ENCODE results near the gene DOK6.

DNA sequence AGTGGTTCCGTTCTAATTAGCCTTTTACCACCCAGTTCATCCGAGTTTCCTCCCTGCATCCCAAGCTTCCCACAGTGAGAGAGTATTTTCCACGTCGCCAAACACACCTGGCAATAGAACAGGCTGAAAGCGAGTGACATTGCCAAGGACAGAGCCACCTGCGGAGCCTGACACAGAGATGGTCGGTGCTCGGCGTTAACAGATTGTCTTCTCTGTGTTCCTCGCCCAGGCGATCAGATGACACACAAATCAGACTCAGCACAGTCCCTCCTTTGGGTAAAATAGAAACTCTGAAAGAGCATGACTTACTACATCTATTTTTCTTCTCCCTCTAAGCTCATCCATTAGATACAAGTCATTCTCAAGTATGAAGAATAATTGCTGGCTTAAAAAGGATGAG is 439.3 kb downstream of the DOK6 start:
- TF ChIP-seq ZNF629 (CRISPR knock-in tag; conservative IDR thresholded peaks at IDR 0.05) (no peak), ZNF660 (CRISPR knock-in tag; IDR thresholded peaks at IDR 0.05; ENCODE audit: borderline replicate concordance, low read depth) (no peak), ZNF253 (CRISPR knock-in tag; IDR thresholded peaks at IDR 0.05; ENCODE audit: borderline replicate concordance) (no peak), FOXK2 (IDR thresholded peaks at IDR 0.05) (no peak), ZNF18 (CRISPR knock-in tag; IDR thresholded peaks at IDR 0.05; ENCODE audit: insufficient replicate concordance) (no peak), ZNF224 (CRISPR knock-in tag; IDR thresholded peaks at IDR 0.05) (no peak), POLR2A (IDR thresholded peaks at IDR 0.05; ENCODE audit: insufficient read depth in 1 of 2, low read depth in 2 of 2, low read length in 2 of 2) (no peak), ARID3A (IDR thresholded peaks at IDR 0.05; ENCODE audit: low read depth, low read length) (no peak), IKZF1 (IDR thresholded peaks at IDR 0.05) (no peak)
- TF ChIP-seq, protein P1, sequence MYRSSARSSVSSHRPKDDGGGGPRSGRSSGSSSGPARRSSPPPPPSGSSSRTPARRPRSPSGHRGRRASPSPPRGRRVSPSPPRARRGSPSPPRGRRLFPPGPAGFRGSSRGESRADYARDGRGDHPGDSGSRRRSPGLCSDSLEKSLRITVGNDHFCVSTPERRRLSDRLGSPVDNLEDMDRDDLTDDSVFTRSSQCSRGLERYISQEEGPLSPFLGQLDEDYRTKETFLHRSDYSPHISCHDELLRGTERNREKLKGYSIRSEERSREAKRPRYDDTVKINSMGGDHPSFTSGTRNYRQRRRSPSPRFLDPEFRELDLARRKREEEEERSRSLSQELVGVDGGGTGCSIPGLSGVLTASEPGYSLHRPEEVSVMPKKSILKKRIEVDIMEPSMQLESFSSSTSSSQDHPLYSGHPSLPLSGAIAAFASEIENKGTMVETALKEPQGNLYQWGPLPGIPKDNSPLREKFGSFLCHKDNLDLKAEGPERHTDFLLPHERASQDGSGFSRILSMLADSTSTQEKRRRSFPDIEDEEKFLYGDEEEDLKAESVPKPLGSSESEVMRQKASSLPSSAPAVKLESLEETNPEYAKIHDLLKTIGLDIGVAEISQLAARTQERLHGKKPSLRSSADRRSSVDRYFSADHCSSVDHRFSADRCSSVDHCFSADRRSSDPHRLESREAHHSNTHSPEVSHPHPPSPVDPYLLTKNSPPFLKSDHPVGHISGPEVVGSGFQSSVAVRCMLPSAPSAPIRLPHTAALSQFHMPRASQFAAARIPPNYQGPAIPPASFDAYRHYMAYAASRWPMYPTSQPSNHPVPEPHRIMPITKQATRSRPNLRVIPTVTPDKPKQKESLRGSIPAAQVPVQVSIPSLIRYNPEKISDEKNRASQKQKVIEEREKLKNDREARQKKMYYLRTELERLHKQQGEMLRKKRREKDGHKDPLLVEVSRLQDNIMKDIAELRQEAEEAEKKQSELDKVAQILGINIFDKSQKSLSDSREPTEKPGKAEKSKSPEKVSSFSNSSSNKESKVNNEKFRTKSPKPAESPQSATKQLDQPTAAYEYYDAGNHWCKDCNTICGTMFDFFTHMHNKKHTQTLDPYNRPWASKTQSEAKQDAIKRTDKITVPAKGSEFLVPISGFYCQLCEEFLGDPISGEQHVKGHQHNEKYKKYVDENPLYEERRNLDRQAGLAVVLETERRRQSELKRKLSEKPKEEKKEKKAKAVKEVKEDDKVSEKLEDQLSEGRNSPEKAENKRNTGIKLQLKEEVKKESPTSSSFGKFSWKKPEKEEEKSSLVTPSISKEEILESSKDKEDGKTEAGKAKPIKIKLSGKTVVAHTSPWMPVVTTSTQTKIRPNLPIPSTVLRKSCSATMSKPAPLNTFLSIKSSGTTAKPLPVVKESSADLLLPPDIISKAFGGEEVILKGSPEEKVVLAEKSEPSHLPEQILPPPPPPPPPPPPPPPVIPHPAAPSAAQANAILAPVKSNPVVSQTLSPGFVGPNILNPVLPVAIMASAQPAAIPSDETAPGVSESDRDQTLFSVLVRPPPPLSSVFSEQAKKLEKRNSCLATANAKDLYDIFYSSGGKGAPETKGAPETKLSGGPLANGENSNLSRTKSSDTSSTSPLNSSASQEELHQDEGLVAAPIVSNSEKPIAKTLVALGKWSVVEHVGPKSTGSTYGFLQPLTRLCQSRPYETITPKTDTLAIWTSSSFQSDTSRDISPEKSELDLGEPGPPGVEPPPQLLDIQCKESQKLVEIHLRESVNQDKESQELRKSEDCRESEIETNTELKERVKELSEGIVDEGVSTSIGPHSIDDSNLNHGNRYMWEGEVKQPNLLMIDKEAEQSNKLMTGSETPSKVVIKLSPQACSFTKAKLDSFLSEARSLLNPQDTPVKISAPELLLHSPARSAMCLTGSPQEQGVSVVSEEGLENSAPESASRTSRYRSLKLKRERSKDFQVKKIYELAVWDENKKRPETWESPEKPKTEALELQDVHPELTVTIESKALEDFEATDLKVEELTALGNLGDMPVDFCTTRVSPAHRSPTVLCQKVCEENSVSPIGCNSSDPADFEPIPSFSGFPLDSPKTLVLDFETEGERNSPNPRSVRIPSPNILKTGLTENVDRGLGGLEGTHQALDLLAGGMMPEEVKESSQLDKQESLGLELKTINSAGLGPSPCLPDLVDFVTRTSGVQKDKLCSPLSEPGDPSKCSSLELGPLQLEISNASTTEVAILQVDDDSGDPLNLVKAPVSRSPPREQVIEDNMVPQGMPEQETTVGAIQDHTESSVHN (CRISPR knock-in tag; IDR thresholded peaks at IDR 0.05), result no peak
- TF ChIP-seq, protein P2, sequence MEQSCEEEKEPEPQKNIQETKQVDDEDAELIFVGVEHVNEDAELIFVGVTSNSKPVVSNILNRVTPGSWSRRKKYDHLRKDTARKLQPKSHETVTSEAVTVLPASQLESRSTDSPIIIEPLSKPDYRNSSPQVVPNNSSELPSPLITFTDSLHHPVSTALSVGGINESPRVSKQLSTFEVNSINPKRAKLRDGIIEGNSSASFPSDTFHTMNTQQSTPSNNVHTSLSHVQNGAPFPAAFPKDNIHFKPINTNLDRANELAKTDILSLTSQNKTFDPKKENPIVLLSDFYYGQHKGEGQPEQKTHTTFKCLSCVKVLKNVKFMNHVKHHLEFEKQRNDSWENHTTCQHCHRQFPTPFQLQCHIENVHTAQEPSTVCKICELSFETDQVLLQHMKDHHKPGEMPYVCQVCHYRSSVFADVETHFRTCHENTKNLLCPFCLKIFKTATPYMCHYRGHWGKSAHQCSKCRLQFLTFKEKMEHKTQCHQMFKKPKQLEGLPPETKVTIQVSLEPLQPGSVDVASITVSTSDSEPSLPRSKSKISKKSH (CRISPR knock-in tag; IDR thresholded peaks at IDR 0.05; ENCODE audit: borderline replicate concordance), result no peak
